CD1c-positive myeloid dendritic cell (primary cell): Measurements from ENCODE around the gene SOD2.
"Not testable (repeated sequence)": the region's sequence is repeated elsewhere in the genome, so short reads cannot be mapped to it uniquely, and the experiment has no call there.

Experiments used
- DNase-seq: peaks from one replicate; pipeline ENCODE4 v3.0.0-alpha.2; 2016; ENCODE audit errors: extremely low spot score

SOD2 gene

GRCh38 chr6:159716247-159717096 is 23.4 kb upstream of the SOD2 start:
- peak; percentile 76 for DNase-seq

GRCh38 chr6:159715605-159716004 is 22.6 kb upstream of the SOD2 start:
- no peak for DNase-seq

- no peak for DNase-seq
Observed at GRCh38 chr6:159715166-159715565, 22.1 kb upstream of the SOD2 start.

GRCh38 chr6:159714404-159714803 is 21.4 kb upstream of the SOD2 start:
- DNase-seq: no peak

GRCh38 chr6:159713984-159714383 is 20.9 kb upstream of the SOD2 start:
- DNase-seq: no peak

- DNase-seq: not testable (repeated sequence)
Observed at GRCh38 chr6:159712389-159712788, 19.3 kb upstream of the SOD2 start.

- DNase-seq: not testable (repeated sequence)
Observed at GRCh38 chr6:159710603-159711002, 17.6 kb upstream of the SOD2 start.

- peak; percentile 74 for DNase-seq
Observed at GRCh38 chr6:159701413-159701999, 8.5 kb upstream of the SOD2 start.

GRCh38 chr6:159700970-159701369 is 7.9 kb upstream of the SOD2 start:
- no peak for DNase-seq

GRCh38 chr6:159695984-159696383 is 2.9 kb upstream of the SOD2 start:
- no peak for DNase-seq

- DNase-seq: peak; percentile 78
Observed at GRCh38 chr6:159693894-159694545, 979 bp upstream of the SOD2 start.

- DNase-seq: peak; percentile 60
Observed at GRCh38 chr6:159692303-159693127, 526 bp downstream of the SOD2 start.

- no peak for DNase-seq
Observed at GRCh38 chr6:159691963-159692287, 1.1 kb downstream of the SOD2 start.

- peak; percentile 94 for DNase-seq
Observed at GRCh38 chr6:159691133-159691962, 1.7 kb downstream of the SOD2 start.

- DNase-seq: not testable (repeated sequence)
Observed at GRCh38 chr6:159690135-159690534, 2.9 kb downstream of the SOD2 start.

GRCh38 chr6:159689001-159689400 is 4.0 kb downstream of the SOD2 start:
- no peak for DNase-seq

- DNase-seq: no peak
Observed at GRCh38 chr6:159688266-159688905, 4.7 kb downstream of the SOD2 start.

GRCh38 chr6:159687341-159687740 is 5.7 kb downstream of the SOD2 start:
- DNase-seq: no peak

- DNase-seq: no peak
Observed at GRCh38 chr6:159686703-159687102, 6.3 kb downstream of the SOD2 start.

GRCh38 chr6:159686040-159686439 is 7.0 kb downstream of the SOD2 start:
- no peak for DNase-seq

- DNase-seq: no peak
Observed at GRCh38 chr6:159684013-159684304, 9.1 kb downstream of the SOD2 start.
